Activated T-cell treated with anti-CD3 and anti-CD28 coated beads, Interleukin-2, amount 50 U/mL, for 1 hour (primary cell): ENCODE results near the gene HOXD1.
A peak's percentile ranks its signal among the peaks of the same experiment; 100 is the strongest.

Experiments used
- DNase-seq: peaks from one replicate; pipeline ENCODE4 v3.0.0-alpha.2; 2020

The HOXD1 gene

DNA sequence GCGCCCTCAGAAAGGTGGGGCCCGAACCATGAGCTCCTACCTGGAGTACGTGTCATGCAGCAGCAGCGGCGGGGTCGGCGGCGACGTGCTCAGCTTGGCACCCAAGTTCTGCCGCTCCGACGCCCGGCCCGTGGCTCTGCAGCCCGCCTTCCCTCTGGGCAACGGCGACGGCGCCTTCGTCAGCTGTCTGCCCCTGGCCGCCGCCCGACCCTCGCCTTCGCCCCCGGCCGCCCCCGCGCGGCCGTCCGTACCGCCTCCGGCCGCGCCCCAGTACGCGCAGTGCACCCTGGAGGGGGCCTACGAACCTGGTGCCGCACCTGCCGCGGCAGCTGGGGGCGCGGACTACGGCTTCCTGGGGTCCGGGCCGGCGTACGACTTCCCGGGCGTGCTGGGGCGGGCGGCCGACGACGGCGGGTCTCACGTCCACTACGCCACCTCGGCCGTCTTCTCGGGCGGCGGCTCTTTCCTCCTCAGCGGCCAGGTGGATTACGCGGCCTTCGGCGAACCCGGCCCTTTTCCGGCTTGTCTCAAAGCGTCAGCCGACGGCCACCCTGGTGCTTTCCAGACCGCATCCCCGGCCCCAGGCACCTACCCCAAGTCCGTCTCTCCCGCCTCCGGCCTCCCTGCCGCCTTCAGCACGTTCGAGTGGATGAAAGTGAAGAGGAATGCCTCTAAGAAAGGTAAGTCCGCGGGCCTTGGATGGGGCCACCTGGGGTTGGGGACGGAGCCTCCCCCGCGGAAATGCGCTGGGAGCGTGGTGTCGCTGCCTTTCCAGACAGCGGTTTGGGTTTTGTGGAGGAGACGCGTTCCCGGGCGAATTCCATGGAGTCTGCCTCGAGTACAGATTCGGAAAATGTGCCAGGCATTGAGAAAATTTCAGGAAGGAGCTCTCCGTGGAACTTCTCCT lies 559 bp downstream of the HOXD1 start:
- DNase-seq: peak; percentile 24

- DNase-seq: no peak
Observed at GRCh38 chr2:176189681-176190641, 1.5 kb downstream of the HOXD1 start.

DNA sequence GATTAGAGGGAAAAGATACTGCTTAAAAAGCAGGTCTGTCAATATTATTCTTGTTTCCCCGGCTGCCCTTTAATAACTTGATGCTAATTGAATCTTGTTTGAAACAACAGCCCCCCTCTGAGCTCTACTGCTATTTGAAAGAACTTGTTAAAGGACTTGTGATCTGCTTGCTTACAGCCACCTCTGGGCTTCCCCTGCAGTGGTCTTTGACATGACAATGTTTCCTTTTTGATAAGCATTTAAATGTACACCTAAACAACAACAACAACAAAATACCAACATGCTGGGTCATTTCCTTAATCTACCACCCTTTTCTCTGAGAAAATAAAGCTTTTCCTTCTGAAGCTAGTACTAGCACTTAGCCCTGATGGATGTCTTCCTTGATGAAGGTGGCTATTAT lies 3.9 kb downstream of the HOXD1 start:
- DNase-seq: no peak

- no peak for DNase-seq
Observed at GRCh38 chr2:176193048-176193447, 4.6 kb downstream of the HOXD1 start.

- DNase-seq: no peak
Observed at GRCh38 chr2:176199902-176200301, 11.4 kb downstream of the HOXD1 start.

- DNase-seq: no peak
Observed at GRCh38 chr2:176200971-176201370, 12.5 kb downstream of the HOXD1 start.

- DNase-seq: no peak
Observed at GRCh38 chr2:176202491-176202890, 14.0 kb downstream of the HOXD1 start.

DNA sequence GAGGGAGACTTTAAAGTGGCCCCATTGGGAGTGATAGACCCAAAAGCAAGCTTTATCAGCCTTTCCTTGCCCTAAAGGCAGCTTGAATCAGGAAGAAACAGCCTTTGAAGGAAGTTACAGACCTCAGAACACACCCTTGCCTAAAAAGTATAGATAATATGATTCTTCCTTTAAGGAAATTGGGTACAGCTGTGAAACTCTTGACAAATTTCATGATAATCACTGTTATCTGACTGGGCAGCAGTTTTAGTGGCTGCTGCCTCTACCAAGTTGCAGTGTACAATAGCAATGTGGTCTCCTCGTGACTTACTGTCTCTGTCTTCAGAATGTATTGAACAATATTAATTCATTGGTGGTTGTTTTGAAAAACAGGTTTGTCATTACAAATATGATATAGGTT lies 16.7 kb downstream of the HOXD1 start:
- DNase-seq: no peak

DNA sequence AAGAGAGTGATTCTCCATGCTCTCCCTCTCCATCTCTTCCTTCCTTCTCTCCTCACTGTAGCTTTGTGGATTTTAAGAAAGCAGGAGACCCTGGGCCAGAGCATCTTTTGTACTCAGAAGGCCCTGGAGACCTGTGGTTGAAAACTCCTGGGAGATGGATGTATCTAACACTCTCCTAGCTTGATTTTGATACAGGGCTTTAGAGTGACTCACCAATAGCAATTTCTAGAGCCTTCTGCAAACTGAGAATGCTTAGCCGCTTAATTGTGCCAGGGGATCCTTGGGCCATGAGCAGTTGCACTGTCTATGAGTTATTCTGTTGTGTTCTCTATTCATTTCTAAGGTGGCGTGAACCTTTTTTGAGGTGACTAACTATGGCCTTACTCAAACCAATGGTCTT lies 17.7 kb downstream of the HOXD1 start:
- DNase-seq: no peak

DNA sequence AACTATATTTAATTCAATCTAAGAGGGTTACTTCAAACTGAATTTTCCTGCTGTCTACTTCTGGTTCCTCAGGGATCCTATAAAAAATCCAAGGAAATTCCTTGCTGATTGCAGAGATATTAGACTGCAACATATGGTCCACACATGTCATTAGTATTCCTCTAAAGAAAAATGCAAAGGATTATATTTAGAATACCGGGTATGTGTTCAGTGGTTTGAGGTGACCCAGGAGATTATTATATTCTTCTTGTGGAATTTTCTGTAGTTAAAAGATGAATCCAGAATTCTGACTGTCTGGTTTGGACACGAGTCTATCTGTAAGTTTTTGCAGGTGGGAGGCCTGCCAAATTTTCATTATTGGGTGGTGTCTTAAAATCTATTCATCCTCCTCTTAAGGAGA lies 18.2 kb downstream of the HOXD1 start:
- DNase-seq: no peak

DNA sequence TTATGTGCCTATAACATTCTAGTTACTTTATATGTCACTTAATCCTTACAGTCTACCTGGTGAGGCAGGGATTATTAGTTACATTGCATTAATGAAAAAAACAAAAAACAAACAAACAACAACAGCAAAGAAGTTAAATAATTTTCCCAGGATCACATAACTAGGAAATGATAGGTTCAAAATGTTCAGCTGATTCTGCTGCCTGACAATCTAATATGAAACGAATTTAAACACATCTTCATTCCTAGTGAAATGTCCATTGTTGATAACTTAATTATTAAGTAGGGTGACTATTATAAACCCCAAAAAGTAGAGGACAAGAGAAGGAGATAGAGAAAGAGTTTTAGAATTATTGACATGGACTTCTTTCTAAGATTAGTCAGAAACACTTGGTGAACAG lies 22.6 kb downstream of the HOXD1 start:
- DNase-seq: no peak

DNA sequence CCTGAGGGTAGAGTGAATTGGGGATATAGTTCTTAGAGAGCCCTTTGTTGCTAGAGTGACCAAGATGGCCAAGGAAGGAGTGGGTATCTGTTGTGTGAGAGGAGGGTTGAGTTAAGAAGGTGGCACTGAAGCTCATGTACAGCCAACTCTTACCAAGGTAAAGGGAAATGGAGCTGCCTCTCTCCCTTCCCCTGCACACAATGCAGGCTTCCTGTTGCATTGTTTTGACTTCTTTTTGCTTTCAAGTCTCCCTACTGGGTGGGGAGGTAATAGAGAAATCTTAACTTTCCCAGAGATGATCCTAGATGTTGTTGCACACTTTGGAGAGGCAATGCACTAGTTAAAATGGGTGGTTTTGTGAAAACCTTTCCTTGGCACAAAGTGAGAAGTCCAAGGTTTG lies 23.8 kb downstream of the HOXD1 start:
- no peak for DNase-seq

GRCh38 chr2:176213406-176213805 lies 24.9 kb downstream of the HOXD1 start:
- DNase-seq: no peak

GRCh38 chr2:176227874-176228273 lies 39.4 kb downstream of the HOXD1 start:
- no peak for DNase-seq

GRCh38 chr2:176234156-176234555 lies 45.7 kb downstream of the HOXD1 start:
- no peak for DNase-seq

DNA sequence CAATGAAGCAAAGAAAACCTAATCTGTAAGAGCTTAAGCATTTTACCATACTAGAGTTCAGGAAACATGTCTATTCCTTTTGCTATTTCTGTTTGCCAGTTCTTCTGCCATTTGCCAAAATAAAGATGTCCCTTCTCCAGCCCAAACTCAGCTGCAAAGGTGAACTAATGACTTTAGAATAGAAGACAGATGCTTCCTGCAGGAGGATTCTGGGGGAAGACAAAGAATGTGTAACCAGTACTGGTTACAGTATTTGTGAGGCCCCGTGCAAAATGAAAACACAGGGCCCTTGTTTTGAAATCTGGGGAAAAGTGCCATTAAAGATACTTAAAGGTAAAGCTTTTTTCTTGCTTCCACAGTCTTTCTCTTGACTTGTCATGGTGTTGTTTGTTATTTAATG lies 46.5 kb downstream of the HOXD1 start:
- DNase-seq: no peak

DNA sequence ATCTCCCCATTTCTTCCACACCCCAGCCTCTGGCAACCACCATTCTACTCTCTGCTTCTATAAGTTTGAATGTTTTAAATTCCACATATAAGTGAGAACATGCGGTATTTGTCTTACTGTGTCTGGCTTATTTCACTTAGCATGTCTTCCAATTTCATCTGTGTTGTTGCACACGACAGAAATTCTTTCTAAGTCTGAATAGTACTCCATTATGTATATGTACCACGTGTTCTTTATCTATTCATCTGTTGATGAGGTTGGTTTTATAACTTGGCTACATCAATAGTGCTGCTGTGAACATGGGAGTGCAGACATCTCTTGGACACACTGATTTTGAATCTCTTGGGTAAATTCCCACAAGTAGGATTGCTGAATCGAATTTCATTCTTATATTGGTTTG lies 49.0 kb downstream of the HOXD1 start:
- DNase-seq: no peak

DNA sequence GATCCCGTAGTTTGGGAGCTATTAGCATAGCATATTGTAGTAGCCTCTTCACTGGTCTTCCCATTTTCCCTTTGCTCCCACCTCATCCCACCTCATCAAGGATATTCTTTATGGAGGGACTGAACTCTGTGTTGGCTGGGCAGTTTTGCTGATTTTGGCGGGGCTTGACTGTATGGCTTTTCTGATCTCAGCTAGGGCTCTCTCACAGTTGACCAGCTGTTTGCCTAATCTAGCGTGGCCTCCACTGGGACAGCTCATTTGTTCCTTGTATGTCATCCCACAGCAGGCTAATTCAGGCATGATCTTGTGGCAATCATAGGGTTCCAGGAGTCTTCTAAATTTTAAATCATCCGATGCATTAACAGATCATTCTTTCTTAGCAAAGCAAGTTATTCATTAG lies 50.6 kb downstream of the HOXD1 start:
- DNase-seq: no peak

GRCh38 chr2:176240301-176240700 lies 51.8 kb downstream of the HOXD1 start:
- DNase-seq: no peak
